ENCODE measurements around the gene CASS4.

DNA sequence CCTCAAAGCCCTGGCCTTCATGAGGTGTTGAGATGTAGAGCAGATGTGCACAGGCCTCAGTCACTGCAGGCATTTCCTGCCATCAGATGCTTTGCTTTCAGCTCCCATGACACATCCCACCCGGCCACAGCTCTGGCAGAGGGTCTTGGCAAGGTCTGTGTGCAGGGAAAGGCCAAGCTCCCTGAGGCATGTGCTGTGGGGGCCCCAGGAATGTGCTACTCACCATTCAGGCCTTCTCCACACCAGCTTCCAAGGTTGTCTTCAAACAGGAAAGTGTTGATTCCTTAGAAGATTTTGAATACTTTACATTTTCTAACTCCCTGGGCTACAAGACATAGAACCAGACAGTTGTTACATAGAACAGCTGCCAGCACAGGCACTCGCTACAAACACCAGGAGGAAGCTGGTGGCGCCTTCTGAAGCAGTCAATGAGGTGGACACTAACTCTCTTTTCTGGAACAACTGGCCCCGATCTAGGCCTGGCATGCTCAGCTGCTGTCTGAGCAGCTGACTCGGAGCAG lies 27.8 kb downstream of the CASS4 start:
- TF ChIP-seq GATA3 (IDR thresholded peaks at IDR 0.05; ENCODE audit: low read depth, low read length): no peak
- TF ChIP-seq GATA2 (IDR thresholded peaks at IDR 0.05; ENCODE audit: low read depth, low read length): no peak

Measured in SH-SY5Y (cell line).